Heart right ventricle (tissue), 16 donors: ENCODE measurements around the gene HIF1AN. TPM values are rescaled to one million over a fixed set of nuclear protein-coding genes. Genes with fewer than 3 reads are reported as not detected.

Experiments used
- ATAC-seq, 8 donors: fragments of 200-7000 bp; cut with Tn5 transposase; one replicate each; pipeline ENCODE4 v1.9.1; 2020; ENCODE audit warnings: mild to moderate bottlenecking in 8 of 8, moderate library complexity in 8 of 8, moderate number of reproducible peaks in 1 of 8
- DNase-seq, 2 donors: peaks; one replicate each; pipeline ENCODE4 v3.0.0-alpha.2; 2020
- H3K27ac ChIP-seq, 10 donors: fragments of 200-600 bp; sonication (generic) in 2 of 10; one replicate each; pipeline versions ENCODE4 v1.5.0 to v1.8.0; 2020 to 2022; ENCODE audit warnings: mild to moderate bottlenecking in 3 of 10
- H3K27me3 ChIP-seq, 7 donors: fragments of 200-600 bp; one replicate each; pipeline ENCODE4 v1.8.0; 2021 to 2022; ENCODE audit warnings: mild to moderate bottlenecking in 2 of 7
- H3K36me3 ChIP-seq, 9 donors: fragments of 200-600 bp; sonication (generic) in 1 of 9; one replicate each; pipeline versions ENCODE4 v1.5.0 to v1.8.0; 2020 to 2022; ENCODE audit warnings: mild to moderate bottlenecking in 2 of 9
- H3K4me1 ChIP-seq, 9 donors: fragments of 200-600 bp; sonication (generic) in 1 of 9; one replicate each; pipeline versions ENCODE4 v1.5.0 to v1.8.0; 2020 to 2022; ENCODE audit warnings: mild to moderate bottlenecking in 4 of 9
- H3K4me3 ChIP-seq, 10 donors: fragments of 200-600 bp; sonication (generic) in 2 of 10; one replicate each; pipeline versions ENCODE4 v1.5.0 to v1.8.0; 2020 to 2022; ENCODE audit warnings: mild to moderate bottlenecking in 7 of 10, moderate library complexity in 2 of 10
- H3K9me3 ChIP-seq, 11 donors: fragments of 200-600 bp in 10 of 11; sonication (generic) in 2 of 11; one replicate each; pipeline versions ENCODE4 v1.5.0 to v1.8.0; 2013 to 2022; ENCODE audit warnings: mild to moderate bottlenecking in 2 of 11, control low read depth in 1 of 11, moderate library complexity in 1 of 11
- CTCF ChIP-seq, 9 donors: fragments of 200-600 bp; sonication (generic) in 2 of 9; IDR thresholded peaks; one replicate each; pipeline versions ENCODE4 v1.5.0 to v1.8.0; 2021 to 2022; ENCODE audit warnings: antibody characterized with exemption in 9 of 9, mild to moderate bottlenecking in 5 of 9, moderate library complexity in 1 of 9
- WGBS, 2 donors: extraction: QIAGEN DNeasy Blood & Tissue Kit; methylation state at CpG; one replicate each; pipeline ENCODE4 v1.1.7; 2013; ENCODE audit warnings: inconsistent platforms in 1 of 2; 5-methylcytosine and 5-hydroxymethylcytosine counted together
- intact Hi-C, 10 donors: fragments of 100-400 bp; cut with DNase I; formaldehyde crosslinking; loops; one replicate each; pipeline versions ENCODE4 v1.11.1 to v1.14.2; 2022
- polyA plus RNA-seq, 2 donors: library from polyadenylated mRNA; stranded (reverse); fragments of 200-250 nt; gene quantifications; one replicate each; pipeline ENCODE4 v1.2.3, GENCODE V29; 2013
- total RNA-seq, 10 donors: library from RNA; stranded (reverse); fragmentation: NEBNext Ultra II Directional in 3 of 10; extraction: Animal tissue kit (Norgen Biotek cat#: 25700) in 3 of 10; gene quantifications; one replicate each; pipeline versions ENCODE4 v1.2.1 to v1.2.4, GENCODE V29; 2021 to 2023
- donor health status: Arrhythmogenic right ventricular cardiomyopathy.
- donor health status: ischemic (EF 13 %, LVEDD 7.1; RV severe dilation, severe dysfunction).
- donor health status: healthy with polysubstance abuse.
- donor health status: DM: no; HTN: yes; CAD: no.
- donor health status: DM: no; HTN: no; CAD: no.
- donor health status: ischemic (EF 25% LVEDD 6.9; RV normal size, moderate dysfunction).
- donor health status: ischemic (EF 25% LVEDD 5.7; RV mildly dilated, moderate dysfunction).
- donor health status: healthy.
- donor health status: DM: yes; HTN: yes; CAD: no.
- donor health status: Ischemic cardiomyopathy.
- donor health status: ischemic (EF 35%, LVEDD 5.7; RV mildly dilated, moderate dysfunction).
- donor health status: nonischemic (EF 11% LVEDD 7.7; RV severe dilation, severe dysfunction).
- donor health status: DM: yes; HTN: yes; CAD: no.
- donor health status: PGD.
- donor health status: ischemic (EF 29% LVEDD 5.4; RV normal size, mild dysfunction).
- donor health status: nonischemic (EF 23%, LVEDD 6.1; RV moderate dilation, normal function).

Gene HIF1AN
- total and polyA plus RNA-seq, 12 donors = 7.1 to 66.8 (median 48.4) TPM

- intact Hi-C loops = loop anchor here in 1 of 10 donors (10.0 kb wide), 1 partner anchor 69 kb away; no protein-coding TSS in a partner anchor
- H3K36me3 ChIP-seq = peaks cover 0 to 93% (median 33%) of the 10 kb centered on the region in 9 donors
- WGBS, 2 donors = 63 to 74% methylated on average over 5 of the region's 5 CpGs
Measured at GRCh38 chr10:100504096-100504495, 31.6 kb upstream of the HIF1AN start.

GRCh38 chr10:100505164-100505563, 30.6 kb upstream of the HIF1AN start:
- TF ChIP-seq CTCF (IDR thresholded peaks at IDR 0.05) = no peak
- 98 to 100% methylated on average over 2 of the region's 2 CpGs for WGBS, 2 donors
- Histone ChIP-seq H3K4me3 (no peak overlapping the region), H3K27ac (no peak overlapping the region), H3K4me1 (peaks cover 0 to 18% (median 0%) of the 10 kb centered on the region in 9 donors), H3K27me3 (no peaks in the 10 kb centered on the region), H3K9me3 (no peaks in the 10 kb centered on the region), H3K36me3 (peaks cover 0 to 93% (median 23%) of the 10 kb centered on the region in 9 donors)
- no peak for DNase-seq
- ATAC-seq = no peak
- intact Hi-C loops = loop anchor here in 1 of 10 donors (10.0 kb wide), 1 partner anchor 70 kb away; no protein-coding TSS in a partner anchor

More at GRCh38 chr10:100504096-100504495, 31.6 kb upstream of the HIF1AN start:
- no peak overlapping the region for H3K4me3 ChIP-seq
- no peak overlapping the region for H3K27ac ChIP-seq
- H3K27me3 ChIP-seq = no peaks in the 10 kb centered on the region
- DNase-seq (no peak), ATAC-seq (no peak)
- no peaks in the 10 kb centered on the region for H3K9me3 ChIP-seq
- TF ChIP-seq CTCF (IDR thresholded peaks at IDR 0.05) = no peak
- peaks cover 0 to 7% (median 0%) of the 10 kb centered on the region in 9 donors for H3K4me1 ChIP-seq

DNA sequence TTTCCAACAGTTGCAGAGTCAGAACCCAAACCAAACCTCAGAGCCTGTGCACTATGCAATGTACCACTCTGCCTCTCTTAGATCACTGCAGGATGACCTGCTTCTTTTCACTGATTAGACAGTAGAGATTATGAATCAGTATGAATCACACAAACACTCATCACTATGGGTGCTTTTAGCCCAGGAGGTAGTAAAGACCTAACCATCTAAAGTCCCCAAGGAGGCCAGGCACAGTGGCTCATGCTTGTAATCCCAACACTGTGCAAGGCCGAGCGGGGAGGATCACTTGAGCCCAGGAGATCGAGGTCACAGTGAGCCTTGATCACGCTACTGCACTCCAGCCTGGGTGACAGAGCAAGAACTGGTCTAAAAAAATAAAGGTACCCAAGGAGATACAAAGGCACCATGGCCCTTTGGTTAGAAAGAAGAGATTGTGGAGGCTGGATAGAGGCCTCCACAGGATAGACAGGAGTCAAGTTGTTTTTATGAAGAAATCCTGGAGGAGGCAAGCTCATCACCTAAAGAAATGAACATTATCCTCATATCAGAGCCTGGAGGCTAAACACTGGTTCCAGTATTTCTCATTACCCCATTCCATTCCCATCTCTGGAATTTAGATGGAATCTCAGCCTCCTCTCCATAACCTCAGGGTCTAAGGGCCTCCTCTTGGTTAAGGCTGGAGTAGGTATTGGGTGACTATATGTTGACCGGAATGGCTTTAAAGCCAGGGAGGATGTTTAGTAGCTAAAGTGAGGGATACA, 29.0 kb upstream of the HIF1AN start:
- Histone ChIP-seq H3K36me3 (peaks cover 0 to 93% (median 16%) of the 10 kb centered on the region in 9 donors), H3K4me3 (no peak overlapping the region), H3K4me1 (peaks cover 0 to 33% (median 0%) of the 10 kb centered on the region in 9 donors), H3K9me3 (no peaks in the 10 kb centered on the region), H3K27ac (no peak overlapping the region), H3K27me3 (no peaks in the 10 kb centered on the region)
- 96 to 97% methylated on average over 5 of the region's 5 CpGs for WGBS, 2 donors
- no peak for ATAC-seq
- TF ChIP-seq CTCF (IDR thresholded peaks at IDR 0.05) = no peak
- intact Hi-C loops = loop anchor here in 1 of 10 donors (10.0 kb wide), 1 partner anchor 72 kb away; no protein-coding TSS in a partner anchor
- no peak for DNase-seq

DNA sequence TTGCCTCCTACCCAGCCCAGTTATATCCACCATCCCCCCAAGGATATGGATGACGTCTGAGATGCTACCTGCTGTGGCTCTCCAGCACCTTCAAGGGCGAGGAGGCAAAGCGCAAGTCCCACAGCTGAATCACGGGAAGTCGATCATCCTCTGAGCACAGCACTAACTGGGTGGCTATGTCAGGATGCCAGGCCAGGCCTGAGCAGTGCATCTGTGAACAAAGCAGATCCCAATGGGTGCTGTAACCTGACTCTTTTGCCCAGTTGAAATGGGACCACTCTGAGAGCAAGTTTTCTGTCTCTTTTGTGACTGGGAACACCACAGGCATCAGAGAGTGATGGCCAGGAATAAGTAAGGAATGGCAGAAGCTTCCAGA, 28.4 kb upstream of the HIF1AN start:
- intact Hi-C loops = loop anchor here in 1 of 10 donors (10.0 kb wide), 1 partner anchor 73 kb away; no protein-coding TSS in a partner anchor
- peaks cover 0 to 93% (median 13%) of the 10 kb centered on the region in 9 donors for H3K36me3 ChIP-seq

More for the DNA sequence above, 28.4 kb upstream of the HIF1AN start:
- TF ChIP-seq CTCF (IDR thresholded peaks at IDR 0.05) = no peak
- 93 to 98% methylated on average over 5 of the region's 5 CpGs for WGBS, 2 donors
- DNase-seq (no peak), ATAC-seq (no peak)
- Histone ChIP-seq H3K4me3 (no peak overlapping the region), H3K27me3 (no peaks in the 10 kb centered on the region), H3K4me1 (peaks cover 0 to 35% (median 0%) of the 10 kb centered on the region in 9 donors), H3K27ac (no peak overlapping the region), H3K9me3 (no peaks in the 10 kb centered on the region)
